Activated CD4-positive, alpha-beta T cell treated with anti-CD3 and anti-CD28 coated beads, Interleukin-2, amount 10 ng/mL, durations not matched to agents 24 days and 14 days (primary cell): ENCODE data around the gene MIGA2. TPM values are rescaled to one million over a fixed set of nuclear protein-coding genes. Genes with fewer than 3 reads are reported as not detected.

Source experiments
- DNase-seq: peaks from one replicate; pipeline ENCODE4 v3.0.0; 2022
- H3K27ac Mint-ChIP-seq: one replicate; pipeline ENCODE4 v1.8.0; 2022; ENCODE audit warnings: mild to moderate bottlenecking, mixed read lengths
- H3K27me3 Mint-ChIP-seq: one replicate; pipeline ENCODE4 v1.8.0; 2022; ENCODE audit warnings: mixed read lengths
- H3K36me3 Mint-ChIP-seq: one replicate; pipeline ENCODE4 v1.8.0; 2022; ENCODE audit warnings: low read depth, mild to moderate bottlenecking, mixed read lengths
- H3K4me1 Mint-ChIP-seq: one replicate; pipeline ENCODE4 v1.8.0; 2021; ENCODE audit warnings: mixed read lengths
- H3K4me3 Mint-ChIP-seq: one replicate; pipeline ENCODE4 v1.8.0; 2022; ENCODE audit warnings: mild to moderate bottlenecking, moderate library complexity, mixed read lengths
- H3K9me3 Mint-ChIP-seq: one replicate; pipeline ENCODE4 v1.8.0; 2021; ENCODE audit warnings: mixed read lengths
- intact Hi-C: fragments of 100-400 bp; cut with micrococcal nuclease; formaldehyde crosslinking; loops from one replicate; pipeline ENCODE4 v1.15.1; 2023
- total RNA-seq: library from RNA; stranded (reverse); gene quantifications from 2 replicates; pipeline ENCODE4 v1.2.3, GENCODE V29; 2022

Gene MIGA2
- total RNA-seq, 1 donor from 2014 or later: 43.3 TPM

DNA sequence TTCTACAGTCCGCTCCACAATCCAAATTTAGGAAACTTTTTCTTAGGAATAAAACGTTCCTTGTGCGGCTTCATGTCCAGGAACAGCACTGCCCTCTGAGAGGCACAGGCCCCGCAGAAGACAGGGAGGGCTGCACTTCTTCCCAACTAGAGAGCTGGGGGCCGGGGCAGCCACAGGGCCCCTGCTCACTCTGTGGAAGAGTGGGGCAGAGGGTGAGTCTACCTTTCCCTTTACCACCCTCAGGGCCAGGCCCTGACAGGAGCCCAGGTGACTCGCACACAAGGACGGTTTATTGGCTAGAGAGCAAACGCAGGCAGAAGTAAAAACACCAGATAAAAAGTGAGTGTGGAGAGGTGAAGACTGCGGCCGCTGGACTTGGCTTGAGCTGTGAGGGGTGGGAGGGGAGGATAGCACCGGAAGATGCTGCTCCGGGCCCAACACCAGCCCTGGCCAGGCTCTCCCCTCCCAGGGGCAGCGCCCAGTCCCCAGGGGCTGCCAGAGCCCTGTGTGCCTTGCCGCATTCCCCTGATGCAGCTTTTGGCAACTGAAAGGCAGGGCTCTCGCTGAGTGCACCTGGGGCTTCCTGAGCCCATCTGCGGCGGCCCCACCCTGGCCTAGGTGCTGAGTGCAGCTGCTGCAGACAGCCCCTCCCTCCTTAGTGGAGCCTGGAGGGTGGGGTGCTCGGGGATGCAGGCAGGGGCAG is 28.5 kb upstream of the MIGA2 start:
- Mint-ChIP-seq H3K36me3 (peaks cover 36% of the 10 kb centered on the region), H3K4me1 (peaks cover 2% of the 10 kb centered on the region)

DNA sequence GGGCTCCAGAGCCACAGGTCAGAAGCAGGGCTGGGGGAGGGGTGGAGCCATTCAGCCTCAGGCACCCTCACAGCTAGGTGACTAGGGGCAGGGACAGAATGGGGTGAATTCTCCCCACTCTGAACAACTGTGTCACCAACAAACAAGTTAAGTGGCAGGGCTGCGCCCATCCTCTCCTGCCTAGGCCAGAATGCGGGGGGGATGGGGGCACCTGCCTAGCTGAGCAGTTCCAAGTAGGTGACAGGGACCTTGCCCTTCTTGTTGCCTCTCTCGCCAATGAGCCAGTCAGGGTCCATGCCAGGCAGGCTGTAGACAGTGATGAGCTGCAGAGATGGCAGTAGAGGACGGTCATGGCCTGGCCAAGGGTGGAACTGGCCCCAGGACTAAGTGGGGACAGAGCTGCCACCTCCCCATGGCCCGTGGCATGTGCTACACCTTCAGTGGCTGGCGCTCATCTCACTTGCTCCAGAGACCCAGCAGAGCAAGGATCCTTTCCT is 27.9 kb upstream of the MIGA2 start:
- Mint-ChIP-seq H3K4me1 (peaks cover 2% of the 10 kb centered on the region), H3K27me3 (no peaks in the 10 kb centered on the region), H3K27ac (no peak overlapping the region), H3K9me3 (no peaks in the 10 kb centered on the region), H3K4me3 (no peak overlapping the region), H3K36me3 (peaks cover 34% of the 10 kb centered on the region)
- no peak for DNase-seq
- intact Hi-C loops: no loop called here

More for the DNA sequence above, 28.5 kb upstream of the MIGA2 start:
- H3K27ac Mint-ChIP-seq: no peak overlapping the region
- DNase-seq: no peak
- no peaks in the 10 kb centered on the region for H3K27me3 Mint-ChIP-seq
- intact Hi-C loops: no loop called here
- no peaks in the 10 kb centered on the region for H3K9me3 Mint-ChIP-seq
- H3K4me3 Mint-ChIP-seq: no peak overlapping the region

DNA sequence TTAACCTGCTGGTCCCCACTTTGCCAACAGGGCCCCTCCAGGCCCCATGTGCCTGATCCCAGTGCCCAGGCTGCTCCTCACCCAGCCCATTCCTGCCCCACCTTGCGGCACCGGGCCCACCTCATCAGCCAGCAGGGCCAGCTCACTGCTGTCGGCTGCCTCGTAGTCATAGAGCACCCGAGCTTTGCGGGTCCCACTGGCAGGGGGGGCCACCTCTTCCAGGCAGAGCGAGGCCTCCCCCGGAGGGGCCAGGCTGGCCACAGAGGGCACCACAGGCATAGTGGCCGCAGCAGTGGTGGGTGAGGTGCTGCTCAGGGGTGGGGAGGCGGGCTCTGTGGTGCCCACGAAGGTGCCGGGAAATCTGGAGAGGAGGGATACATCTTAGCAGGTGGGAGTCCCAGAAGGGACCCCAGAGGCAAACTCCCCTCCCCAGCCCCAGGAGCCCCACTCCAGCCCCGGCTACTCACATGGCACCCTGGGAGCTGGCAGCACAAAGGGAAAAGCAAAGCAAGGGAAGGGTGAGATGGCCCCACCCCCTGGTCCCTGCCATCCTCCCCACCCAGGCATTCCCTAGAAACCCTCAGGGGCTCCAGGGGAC is 27.3 kb upstream of the MIGA2 start:
- Mint-ChIP-seq H3K9me3 (no peaks in the 10 kb centered on the region), H3K27me3 (no peaks in the 10 kb centered on the region), H3K4me1 (peaks cover 2% of the 10 kb centered on the region), H3K4me3 (no peak overlapping the region), H3K36me3 (peaks cover 33% of the 10 kb centered on the region), H3K27ac (no peak overlapping the region)
- intact Hi-C loops: no loop called here
- no peak for DNase-seq

- H3K4me3 Mint-ChIP-seq: no peak overlapping the region
- peaks cover 32% of the 10 kb centered on the region for H3K36me3 Mint-ChIP-seq
- no peak for DNase-seq
- intact Hi-C loops: no loop called here
- H3K27me3 Mint-ChIP-seq: no peaks in the 10 kb centered on the region
- H3K9me3 Mint-ChIP-seq: no peaks in the 10 kb centered on the region
- no peak overlapping the region for H3K27ac Mint-ChIP-seq
- H3K4me1 Mint-ChIP-seq: peaks cover 2% of the 10 kb centered on the region
These were observed 26.8 kb upstream of the MIGA2 start for GRCh38 chr9:129009584-129010141.

GRCh38 chr9:129010267-129010975 is 26.0 kb upstream of the MIGA2 start:
- Mint-ChIP-seq H3K36me3 (peaks cover 30% of the 10 kb centered on the region), H3K4me3 (no peak overlapping the region), H3K4me1 (peaks cover 2% of the 10 kb centered on the region), H3K27me3 (no peaks in the 10 kb centered on the region), H3K9me3 (no peaks in the 10 kb centered on the region), H3K27ac (no peak overlapping the region)
- intact Hi-C loops: no loop called here
- DNase-seq: no peak

- H3K27me3 Mint-ChIP-seq: no peaks in the 10 kb centered on the region
- H3K27ac Mint-ChIP-seq: no peak overlapping the region
- peaks cover 2% of the 10 kb centered on the region for H3K4me1 Mint-ChIP-seq
- DNase-seq: no peak
- H3K9me3 Mint-ChIP-seq: no peaks in the 10 kb centered on the region
- intact Hi-C loops: no loop called here
- no peak overlapping the region for H3K4me3 Mint-ChIP-seq
- H3K36me3 Mint-ChIP-seq: peaks cover 29% of the 10 kb centered on the region
These were observed 25.3 kb upstream of the MIGA2 start for GRCh38 chr9:129011170-129011569.

DNA sequence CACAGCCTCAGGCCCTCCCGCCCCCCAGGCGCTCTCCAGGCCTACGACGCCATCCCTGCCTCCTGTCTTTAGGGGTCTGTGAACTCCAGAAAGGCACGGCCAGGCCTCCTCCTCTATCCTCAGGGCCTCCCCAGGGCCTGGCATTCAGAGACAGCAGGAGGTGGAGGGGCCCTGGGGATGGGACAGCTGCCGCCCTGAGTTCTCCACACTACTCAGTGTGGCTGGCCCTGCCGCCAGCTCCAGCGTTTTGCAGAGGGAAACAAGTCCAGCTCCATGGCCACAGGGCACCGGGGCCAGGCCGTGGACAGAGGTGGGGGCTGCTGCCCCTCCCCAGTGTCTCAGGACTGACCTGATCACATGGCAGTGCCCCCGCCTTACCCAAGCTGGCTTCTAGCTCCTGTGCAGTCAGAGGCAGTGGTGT is 24.7 kb upstream of the MIGA2 start:
- no peak overlapping the region for H3K4me3 Mint-ChIP-seq
- intact Hi-C loops: no loop called here
- H3K9me3 Mint-ChIP-seq: no peaks in the 10 kb centered on the region
- no peaks in the 10 kb centered on the region for H3K4me1 Mint-ChIP-seq
- DNase-seq: no peak
- H3K27me3 Mint-ChIP-seq: no peaks in the 10 kb centered on the region
- H3K36me3 Mint-ChIP-seq: peaks cover 25% of the 10 kb centered on the region
- H3K27ac Mint-ChIP-seq: no peak overlapping the region

- no peaks in the 10 kb centered on the region for H3K4me1 Mint-ChIP-seq
- no peaks in the 10 kb centered on the region for H3K27me3 Mint-ChIP-seq
- H3K36me3 Mint-ChIP-seq: peaks cover 25% of the 10 kb centered on the region
- H3K9me3 Mint-ChIP-seq: no peaks in the 10 kb centered on the region
- no peak for DNase-seq
- H3K4me3 Mint-ChIP-seq: no peak overlapping the region
- no peak overlapping the region for H3K27ac Mint-ChIP-seq
- intact Hi-C loops: no loop called here
These were observed 24.1 kb upstream of the MIGA2 start for GRCh38 chr9:129012343-129012742.

GRCh38 chr9:129012893-129013448 is 23.5 kb upstream of the MIGA2 start:
- Mint-ChIP-seq H3K4me1 (no peaks in the 10 kb centered on the region), H3K27me3 (no peaks in the 10 kb centered on the region), H3K36me3 (peaks cover 20% of the 10 kb centered on the region), H3K9me3 (no peaks in the 10 kb centered on the region), H3K27ac (no peak overlapping the region), H3K4me3 (no peak overlapping the region)
- no peak for DNase-seq
- intact Hi-C loops: no loop called here

DNA sequence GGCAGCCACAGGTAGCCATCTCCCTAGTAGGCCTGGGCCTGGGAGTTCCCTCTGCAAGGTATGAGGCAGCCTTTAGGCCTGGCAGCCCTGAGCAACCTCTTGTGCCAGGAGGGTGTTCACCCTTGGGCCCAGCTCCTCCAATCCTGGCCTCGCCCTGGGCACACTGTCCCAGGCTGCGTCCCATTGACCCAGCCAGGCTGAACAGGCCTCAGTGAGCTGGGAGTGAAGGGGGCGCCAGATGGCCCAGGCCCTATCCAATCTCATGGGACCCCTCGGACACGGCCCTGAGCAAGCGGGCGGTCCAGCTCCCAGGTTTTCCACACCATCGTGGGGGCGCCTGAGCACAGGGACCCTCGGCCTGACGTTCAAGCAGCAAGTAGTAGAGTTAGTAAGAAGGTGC is 22.8 kb upstream of the MIGA2 start:
- intact Hi-C loops: no loop called here
- H3K27ac Mint-ChIP-seq: no peak overlapping the region
- DNase-seq: no peak
- H3K9me3 Mint-ChIP-seq: no peaks in the 10 kb centered on the region
- no peak overlapping the region for H3K4me3 Mint-ChIP-seq
- H3K4me1 Mint-ChIP-seq: no peaks in the 10 kb centered on the region
- H3K27me3 Mint-ChIP-seq: no peaks in the 10 kb centered on the region
- peaks cover 21% of the 10 kb centered on the region for H3K36me3 Mint-ChIP-seq

DNA sequence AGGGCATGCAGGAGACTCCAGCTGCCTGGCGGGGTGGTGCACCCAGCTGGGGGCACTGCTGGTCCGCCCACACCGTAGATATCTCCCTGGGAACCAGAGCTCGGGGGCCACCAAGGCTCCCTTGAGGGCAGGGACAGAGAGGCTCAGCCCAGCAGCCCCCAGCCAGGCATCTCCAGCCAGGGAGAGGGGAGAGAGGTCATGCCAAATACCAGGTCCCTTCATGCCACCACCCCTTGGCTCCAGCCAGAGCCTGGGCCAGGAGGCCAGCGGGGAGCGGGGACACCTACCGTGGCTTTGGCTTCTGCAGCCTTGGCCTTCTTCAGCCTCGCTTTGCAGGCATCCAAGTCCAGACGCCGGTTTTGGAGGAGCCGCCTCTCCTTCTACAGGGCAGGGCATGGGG is 22.3 kb upstream of the MIGA2 start:
- Mint-ChIP-seq H3K4me3 (no peak overlapping the region), H3K27ac (no peak overlapping the region), H3K4me1 (no peaks in the 10 kb centered on the region), H3K27me3 (no peaks in the 10 kb centered on the region), H3K9me3 (no peaks in the 10 kb centered on the region), H3K36me3 (peaks cover 24% of the 10 kb centered on the region)
- intact Hi-C loops: no loop called here
- DNase-seq: no peak

DNA sequence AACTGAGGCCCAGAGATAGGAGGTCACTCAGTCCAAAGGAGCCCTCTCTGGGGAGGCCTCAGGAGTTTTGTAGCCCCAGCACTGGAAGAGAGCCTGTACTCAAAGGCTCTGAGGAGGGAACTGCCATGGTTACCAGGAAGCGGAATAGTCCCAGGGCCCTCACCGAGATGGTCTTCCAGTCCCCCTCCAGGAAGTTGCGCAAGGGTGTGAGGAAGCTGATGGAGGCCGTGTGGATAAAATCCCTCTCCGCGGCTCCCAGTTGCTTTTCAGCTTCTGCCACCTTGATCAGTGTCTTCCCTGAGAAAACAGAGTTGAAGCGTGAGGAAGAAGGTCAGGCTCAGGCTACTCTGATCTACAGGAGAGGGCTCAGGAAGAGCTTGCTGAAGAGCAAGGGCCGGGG is 21.8 kb upstream of the MIGA2 start:
- Mint-ChIP-seq H3K9me3 (no peaks in the 10 kb centered on the region), H3K27me3 (no peaks in the 10 kb centered on the region), H3K27ac (no peak overlapping the region), H3K36me3 (peaks cover 24% of the 10 kb centered on the region), H3K4me1 (no peaks in the 10 kb centered on the region), H3K4me3 (no peak overlapping the region)
- DNase-seq: no peak
- intact Hi-C loops: no loop called here

DNA sequence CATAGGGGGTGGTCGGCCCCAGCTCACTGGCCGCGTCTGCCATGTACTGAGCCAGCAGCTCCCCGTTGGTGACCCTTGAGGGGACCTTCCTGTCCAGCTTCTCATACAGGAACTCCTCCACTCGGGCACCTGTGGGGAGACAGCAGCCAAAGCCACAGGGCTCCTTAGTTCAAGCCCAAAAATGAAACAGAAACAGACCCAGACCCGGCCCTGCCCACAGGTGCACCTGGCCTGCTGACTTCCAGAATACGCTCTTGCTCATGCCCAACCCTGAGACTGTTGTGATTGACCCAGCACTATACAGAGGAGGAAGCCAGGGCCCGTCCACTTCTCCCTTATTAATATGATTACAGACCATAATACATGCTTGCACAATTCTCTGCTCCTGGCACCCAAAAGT is 15.3 kb upstream of the MIGA2 start:
- H3K36me3 Mint-ChIP-seq: peaks cover 6% of the 10 kb centered on the region
- H3K4me3 Mint-ChIP-seq: no peak overlapping the region
- peak; percentile 67 for DNase-seq
- intact Hi-C loops: no loop called here
- H3K27me3 Mint-ChIP-seq: no peaks in the 10 kb centered on the region
- H3K9me3 Mint-ChIP-seq: no peaks in the 10 kb centered on the region
- H3K4me1 Mint-ChIP-seq: peaks cover 14% of the 10 kb centered on the region
- H3K27ac Mint-ChIP-seq: no peak overlapping the region

DNA sequence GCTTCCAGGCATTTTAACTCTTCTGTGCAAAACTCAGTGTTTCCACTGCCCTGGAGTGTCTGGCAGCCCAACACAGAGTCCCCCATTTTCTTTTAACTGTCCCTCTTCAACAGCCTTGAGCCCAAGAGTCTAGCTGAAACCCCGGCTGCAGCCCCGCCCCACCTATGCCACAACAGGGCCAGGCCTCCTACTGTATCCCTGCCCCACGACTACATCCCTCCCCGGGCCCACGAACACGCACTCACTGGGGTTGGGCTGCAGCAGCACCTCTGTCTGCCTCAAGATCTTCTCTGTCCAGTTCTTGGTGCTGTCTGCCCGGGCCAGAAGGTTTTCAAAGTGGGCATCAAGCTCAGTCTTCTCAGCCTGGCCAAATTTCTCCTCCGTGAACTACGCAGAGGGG is 14.4 kb upstream of the MIGA2 start:
- no peak for DNase-seq
- no peak overlapping the region for H3K27ac Mint-ChIP-seq
- no peaks in the 10 kb centered on the region for H3K27me3 Mint-ChIP-seq
- no peak overlapping the region for H3K4me3 Mint-ChIP-seq
- no peaks in the 10 kb centered on the region for H3K9me3 Mint-ChIP-seq
- peaks cover 6% of the 10 kb centered on the region for H3K36me3 Mint-ChIP-seq
- peaks cover 18% of the 10 kb centered on the region for H3K4me1 Mint-ChIP-seq
- intact Hi-C loops: no loop called here
